Inflammatory macrophage (primary cell): ENCODE measurements around the gene TMEM242.
"Not testable (repeated sequence)": the region's sequence is repeated elsewhere in the genome, so short reads cannot be mapped to it uniquely, and the experiment has no call there.

Experiments used
- DNase-seq, 2 donors: peaks; one replicate each; pipeline ENCODE4 v3.0.0-alpha.2; 2020 to 2022

The TMEM242 gene

DNA sequence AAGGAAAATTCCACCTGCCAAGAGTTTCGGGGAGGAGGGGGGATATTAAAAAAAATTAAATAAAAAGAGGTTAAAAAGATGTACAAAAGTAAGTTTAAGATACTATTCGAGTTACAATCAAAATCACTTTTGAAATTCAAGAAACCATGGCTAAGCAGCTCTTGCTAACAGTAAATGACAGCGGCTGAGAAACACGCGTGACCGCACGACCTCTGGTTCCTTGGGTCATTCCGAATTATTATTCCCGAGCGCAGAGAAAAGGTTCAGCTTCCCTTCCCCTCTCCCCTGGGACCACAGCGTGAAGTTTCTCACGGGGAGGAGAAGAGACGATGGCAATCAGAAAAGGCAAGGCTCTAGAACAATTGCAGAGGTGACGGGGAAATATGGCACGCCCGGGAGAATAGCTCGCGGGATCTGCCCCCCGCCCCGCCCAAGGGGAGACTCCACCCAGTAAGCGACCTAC lies 496 bp downstream of the TMEM242 start:
- peak; percentile 82 to 90 for DNase-seq

DNA sequence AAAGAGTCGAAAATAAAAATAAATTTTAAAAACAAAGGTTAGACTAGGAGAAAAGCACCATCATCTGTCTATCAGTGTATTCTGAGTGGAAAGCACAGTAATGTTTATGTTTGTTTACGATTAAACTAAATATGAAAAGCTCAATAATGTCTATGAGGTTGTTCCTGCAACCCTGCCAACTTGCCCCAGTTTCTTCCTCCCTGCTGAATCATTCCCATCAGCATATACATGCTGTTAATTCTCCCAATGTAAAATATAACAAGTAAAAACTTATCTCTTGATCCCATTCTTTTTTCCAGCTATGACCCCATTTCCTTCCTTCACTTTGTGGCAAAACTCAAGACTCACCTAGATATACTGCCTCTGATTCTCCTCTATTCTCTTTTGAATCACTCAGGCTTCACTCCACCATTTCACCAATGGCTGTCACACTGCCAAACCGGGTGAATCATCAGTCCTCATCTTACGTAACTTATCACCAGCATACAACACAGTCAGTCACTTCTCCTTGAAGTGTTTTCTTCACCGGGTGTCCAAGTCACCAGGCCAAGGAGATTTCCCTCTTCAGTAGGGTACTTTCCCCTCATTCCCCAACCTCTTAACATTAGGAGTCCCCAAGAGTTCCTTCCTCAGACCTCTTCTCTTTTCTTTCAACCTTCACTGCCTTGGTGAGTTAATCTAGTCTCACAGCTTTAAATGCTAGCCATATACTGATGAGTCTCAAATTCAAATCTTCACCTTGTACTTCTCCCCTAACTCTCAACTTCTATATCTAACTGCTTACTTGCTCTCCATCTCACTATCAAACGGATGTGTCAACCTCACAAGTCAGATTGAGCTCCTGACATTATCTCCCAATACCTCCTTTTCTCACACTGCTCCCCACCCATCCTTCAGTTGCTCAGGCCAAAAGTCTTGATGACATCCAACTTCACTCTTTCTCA lies 6.2 kb downstream of the TMEM242 start:
- peak; percentile 88 to 92 for DNase-seq

DNA sequence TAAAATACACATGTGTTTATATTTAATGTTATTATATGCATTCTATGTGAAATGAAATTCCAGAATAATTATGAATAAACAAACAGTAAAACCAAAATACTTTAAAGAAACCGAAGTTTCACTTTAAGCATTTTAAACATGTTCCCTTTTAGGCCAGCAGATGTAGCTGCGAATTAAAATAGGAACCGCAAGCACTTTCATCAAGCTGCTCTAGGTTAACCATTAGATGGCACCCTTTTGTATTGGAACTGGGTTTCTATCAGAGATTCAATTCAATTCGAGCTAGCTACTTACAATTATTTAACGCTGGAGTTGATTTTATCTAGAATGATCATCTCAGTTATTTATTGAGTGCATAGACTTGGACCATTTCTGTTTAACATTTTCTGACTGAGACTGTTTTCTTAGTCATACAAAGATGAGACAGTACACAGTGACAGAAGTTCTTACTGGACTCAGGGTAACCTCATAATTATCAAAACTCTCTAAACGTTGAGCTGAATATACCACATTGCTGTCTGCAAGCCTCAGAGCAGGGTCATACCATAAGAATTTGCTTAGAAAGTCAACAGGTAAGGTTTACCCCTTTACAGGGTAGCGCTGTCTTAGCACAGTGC lies 8.5 kb downstream of the TMEM242 start:
- peak; percentile 66 to 76 for DNase-seq

DNA sequence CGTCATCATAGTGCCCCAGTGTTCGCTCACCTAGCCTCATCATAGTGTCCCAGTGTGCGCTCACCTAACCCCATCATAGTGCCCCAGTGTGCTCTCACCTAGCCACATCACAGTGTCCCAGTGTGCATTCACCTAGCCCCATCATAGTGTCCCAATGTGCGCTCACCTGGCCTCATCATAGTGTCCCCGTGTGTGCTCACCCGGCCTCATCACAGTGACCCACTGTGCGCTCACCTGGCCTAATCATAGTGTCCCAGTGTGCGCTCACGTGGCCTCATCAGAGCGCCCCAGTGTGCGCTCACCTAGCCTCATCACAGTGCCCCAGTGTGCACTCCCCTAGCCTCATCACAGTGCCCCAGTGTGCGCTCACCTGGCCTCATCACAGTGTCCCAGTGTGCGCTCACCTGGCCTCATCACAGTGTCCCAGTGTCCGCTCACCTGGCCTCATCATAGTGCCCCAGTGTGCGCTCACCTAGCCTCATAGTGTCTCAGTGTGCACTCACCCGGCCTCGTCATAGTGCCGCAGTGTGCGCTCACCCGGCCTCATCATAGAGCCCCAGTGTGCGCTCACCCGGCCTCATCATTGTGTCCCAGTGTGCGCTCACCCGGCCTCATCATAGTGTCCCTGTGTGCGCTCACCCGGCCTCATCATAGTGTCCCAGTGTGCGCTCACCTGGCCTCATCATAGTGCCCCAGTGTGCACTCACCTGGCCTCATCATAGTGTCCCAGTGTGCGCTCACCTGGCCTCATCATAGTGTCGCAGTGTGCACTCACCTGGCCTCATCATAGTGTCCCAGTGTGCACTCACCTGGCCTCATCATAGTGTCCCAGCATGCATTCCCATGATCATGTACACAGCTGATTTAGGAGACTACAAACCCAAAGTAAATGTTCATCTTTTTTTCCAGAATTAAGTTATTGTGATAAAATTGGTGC lies 9.5 kb downstream of the TMEM242 start:
- DNase-seq: no peak

DNA sequence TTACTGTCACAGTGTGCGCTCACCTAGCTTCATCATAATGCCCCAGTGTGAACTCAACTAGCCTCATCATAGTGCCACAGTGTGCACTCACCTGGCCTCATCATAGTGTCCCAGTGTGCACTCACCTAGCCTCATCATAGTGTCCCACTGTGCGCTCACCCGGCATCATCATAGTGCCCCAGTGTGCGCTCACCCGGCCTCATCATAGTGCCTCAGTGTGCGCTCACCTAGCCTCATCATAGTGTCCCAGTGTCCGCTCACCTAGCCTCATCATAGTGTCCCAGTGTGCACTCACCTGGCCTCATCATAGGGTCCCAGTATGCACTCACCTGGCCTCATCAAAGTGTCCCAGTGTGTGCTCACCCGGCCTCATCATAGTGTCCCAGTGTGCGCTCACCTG lies 10.6 kb downstream of the TMEM242 start:
- DNase-seq: no peak

DNA sequence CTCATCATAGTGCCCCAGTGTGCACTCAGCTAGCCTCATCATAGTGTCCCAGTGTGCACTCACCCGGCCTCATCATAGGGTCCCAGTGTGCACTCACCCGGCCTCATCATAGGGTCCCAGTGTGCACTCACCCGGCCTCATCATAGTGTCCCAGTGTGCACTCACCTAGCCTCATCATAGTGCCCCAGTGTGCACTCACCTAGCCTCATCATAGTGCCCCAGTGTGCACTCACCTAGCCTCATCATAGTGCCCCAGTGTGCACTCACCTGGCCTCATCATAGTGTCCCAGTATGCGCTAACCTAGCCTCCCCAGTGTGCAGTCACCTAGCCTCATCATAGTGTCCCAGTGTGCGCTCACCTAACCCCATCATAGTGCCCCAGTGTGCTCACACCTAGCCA lies 12.6 kb downstream of the TMEM242 start:
- DNase-seq: not testable (repeated sequence)

DNA sequence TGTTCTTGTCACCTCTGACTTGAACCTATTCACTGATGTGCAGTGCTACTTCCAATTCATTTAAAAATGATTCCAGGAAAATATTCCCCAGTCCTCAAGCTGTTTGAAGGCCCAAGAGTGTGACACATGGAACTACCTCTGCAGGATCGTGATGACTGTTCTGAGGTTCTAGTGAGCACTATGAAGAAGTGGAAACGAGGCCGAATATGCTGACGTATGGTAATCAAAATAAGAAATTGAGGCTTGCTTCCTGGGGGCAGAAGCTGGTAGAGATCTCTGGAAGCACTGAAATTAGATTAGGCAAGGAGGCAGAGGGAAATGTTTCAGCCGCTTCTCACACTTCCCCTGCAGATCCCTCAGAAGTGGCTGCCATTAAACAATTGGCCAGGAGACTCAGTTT lies 15.7 kb downstream of the TMEM242 start:
- no peak for DNase-seq

DNA sequence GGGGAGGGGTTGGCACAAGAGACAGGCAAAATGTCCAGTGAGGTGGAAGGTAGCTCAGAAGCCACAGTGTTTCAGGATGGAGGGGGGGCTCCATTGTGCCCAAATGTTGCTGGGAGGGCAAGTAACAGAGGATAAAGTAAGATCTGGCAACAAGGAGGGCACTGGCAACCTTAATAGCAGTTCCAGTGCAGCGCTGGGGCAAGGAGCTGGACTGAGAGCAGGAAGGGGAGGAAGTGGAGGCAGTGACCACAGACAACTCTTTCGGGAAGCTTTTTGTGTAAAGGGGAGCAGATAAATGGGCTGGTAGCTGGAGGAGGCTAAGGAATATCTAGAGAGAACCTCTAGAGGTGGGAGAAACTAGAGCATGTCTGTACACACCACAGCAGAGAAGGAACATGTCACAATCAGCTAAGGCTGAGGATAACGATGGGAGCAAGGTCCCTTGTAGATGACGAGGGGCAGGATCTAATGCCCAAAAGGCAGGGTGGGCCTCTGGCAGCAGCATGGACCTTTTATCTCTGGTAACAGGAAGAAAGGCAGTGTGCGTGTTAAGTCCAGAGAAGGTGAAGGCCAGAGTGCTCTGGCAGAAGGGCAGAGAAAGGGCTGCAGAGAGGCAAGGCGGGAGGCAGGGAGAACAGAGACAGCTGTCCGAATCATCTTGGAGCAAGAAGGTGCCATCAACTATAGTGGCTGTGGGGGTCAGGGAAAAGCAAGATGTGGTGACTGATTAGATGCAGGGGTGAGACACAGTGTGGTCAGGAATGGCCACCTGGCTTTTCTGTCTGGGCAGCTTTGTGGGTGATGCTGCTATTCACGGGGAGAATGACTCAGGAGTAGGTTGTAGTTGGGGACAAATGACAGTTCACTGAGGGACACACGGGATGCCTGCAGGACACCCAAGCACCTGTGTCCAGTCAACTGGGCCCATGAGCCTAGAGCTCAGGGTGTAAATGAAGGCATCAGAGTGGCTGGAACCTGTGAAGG lies 17.4 kb downstream of the TMEM242 start:
- peak; percentile 31 to 46 for DNase-seq

DNA sequence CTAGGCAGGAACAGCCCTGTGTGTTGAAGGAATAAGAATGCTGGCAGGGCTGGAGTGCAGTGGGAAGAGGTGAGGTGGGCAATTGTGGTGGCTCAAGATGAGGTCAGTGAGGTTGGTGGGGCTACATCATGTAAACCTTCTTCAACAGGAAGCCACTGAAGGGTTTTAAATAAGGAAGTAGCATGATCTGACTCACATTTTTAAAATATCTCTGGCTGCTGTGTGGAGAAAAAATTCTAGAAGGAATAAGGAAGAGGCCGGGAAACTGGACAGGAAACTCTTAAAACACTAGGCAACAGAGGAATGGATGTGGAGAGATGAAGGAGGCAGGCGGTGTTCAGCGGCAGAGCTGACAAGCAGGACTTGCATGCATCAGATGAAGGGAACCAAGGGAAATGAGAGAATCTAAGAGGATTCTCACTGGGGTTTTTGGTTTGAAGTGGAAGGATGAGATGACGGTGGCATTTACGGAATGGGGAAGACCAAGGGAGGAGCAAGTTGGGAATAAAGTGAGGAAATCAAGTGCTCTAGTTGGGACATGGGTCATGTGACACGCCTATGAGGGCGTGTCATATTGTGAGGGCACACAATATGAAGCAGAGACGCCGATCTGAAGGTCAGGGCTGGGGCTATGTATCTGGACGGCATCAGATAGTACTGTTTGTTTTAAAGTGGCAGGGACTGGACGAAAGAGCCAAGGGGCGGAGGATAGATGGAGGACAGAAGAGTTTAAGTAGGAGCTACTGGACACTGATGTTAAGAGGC lies 18.2 kb downstream of the TMEM242 start:
- DNase-seq: peak; percentile 82 to 88

DNA sequence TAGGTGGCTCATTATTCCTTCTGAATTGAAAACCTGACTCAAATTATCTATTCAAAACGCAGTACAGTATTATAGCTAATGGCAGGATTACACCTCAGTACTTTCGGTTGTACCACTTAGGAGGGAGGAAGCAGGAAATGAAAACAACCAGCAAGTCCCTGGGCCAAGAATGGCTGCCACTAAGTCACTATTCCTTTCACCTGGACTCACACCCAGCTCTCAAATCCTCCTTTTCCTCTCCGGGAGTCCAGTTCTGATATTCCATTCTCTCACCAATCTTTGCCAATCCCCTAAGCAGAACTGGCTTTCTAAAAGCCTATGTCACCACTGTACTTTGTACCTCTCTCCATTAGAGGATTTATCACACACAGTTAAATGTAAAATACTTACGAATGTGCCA lies 20.6 kb downstream of the TMEM242 start:
- no peak for DNase-seq

DNA sequence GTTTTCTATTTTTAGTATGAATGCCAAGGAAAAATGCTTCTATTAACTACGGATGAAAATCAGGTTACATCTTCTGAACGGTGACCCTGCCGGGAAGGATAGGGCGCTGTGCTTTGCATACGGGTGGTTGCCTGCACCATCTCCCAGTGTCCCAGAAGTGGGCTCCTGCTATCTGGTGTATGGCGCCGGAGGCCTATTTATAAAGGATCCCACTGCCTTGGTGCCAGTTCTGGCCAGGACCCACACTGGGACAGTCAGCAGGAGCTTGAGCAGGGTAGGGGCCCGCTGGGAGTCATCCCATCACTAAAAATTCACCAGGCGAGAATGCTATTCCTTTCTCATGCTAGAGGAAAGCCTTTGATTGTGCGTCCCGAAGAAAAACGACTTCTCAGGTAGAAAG lies 22.9 kb downstream of the TMEM242 start:
- DNase-seq: no peak

DNA sequence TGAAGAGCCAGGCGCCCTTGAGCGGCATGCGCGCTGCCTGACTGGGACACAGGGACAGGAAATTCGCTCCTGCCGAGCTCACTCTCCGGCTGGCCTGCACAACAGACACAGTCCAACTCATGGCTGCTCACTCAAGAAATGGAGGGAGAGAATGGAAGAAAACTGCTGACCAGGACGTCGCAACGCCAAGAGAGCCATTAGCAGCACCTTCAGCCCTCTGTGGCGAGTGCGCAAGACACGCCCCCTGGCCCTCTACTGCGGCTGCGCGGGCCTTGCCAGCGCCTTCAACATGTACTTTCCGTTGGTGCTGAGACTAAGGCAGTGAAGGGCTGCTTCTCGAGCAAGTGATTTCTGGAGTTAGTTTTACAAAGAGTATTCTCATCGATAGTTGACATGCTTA lies 23.3 kb downstream of the TMEM242 start:
- no peak for DNase-seq

DNA sequence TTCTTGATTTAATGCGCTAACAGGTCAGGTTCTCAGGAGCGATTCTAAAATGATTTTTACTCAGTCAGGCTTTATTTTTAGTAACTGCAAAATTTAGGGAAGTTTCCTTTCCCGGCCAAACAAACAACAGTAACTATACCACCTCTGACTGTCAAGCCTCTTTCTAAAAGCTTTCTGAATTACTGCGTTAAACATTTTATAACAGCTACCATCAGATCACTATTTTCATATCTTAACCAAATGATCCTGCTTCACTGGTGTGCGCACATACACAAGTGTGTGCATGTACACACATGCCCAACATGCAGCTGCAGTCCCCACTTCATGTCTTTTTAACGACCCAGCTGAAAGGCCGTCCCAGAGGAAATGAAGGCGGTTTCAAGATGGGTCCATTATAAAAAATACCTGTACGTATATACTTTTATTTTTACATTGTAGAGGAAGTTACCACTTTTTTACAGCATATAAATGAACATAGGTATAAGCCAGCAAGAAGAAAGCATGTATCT lies 25.0 kb downstream of the TMEM242 start:
- peak in 1 of 2 donors; percentile 10 for DNase-seq

DNA sequence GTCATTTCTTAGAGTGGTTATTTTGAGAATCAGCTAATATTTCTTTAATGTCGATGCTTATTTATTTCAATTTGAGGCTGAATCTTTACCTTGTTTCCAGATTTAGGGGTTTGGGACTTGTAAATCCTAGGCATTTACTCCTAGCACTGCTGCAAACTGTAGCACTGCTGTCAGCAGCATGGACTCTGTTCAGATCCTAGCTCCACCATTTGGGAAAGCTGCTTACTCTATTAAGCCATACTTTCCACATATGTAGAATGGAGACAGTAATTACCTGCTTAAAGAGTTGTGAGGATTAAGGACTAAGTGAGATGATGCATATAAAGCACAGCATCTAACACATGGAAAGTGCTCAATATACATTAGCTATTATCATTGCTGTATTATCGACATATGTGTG lies 28.7 kb downstream of the TMEM242 start:
- no peak for DNase-seq

DNA sequence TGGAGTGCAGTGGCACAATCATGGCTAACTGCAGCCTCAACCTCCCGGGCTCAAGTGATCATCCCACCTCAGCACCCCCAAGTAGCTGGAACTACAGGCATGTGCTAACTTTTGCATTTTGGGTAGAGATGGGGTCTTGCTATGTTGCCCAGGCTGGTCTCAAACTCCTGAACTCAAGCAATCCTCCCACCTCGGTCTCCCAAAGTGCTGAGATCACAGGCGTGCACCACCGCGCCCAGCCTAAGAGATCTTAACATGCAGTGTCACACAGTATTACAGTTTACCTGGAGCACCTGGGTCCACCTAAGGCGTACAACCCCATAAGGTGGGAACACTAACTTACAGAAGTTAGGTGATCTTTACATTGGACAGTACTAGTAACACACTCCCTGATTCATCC lies 29.5 kb downstream of the TMEM242 start:
- DNase-seq: no peak

DNA sequence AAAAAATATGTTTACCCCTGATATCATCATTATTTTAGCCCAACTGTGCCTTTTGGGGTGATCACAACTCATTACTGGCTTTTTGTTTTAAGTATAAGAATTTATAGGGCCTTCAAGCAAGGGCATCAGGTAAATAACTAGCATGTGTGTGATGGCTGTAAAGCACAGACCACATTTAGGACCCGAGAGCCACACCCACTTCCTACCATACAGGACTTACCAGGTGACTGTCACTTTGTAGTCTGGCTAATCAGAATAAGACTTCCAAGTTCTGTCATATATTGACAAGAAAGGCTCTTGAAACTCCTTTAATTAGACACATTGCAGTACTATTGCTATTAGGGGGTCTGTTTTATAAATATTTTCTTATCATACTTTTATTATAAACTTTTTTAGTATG lies 31.1 kb downstream of the TMEM242 start:
- no peak for DNase-seq

DNA sequence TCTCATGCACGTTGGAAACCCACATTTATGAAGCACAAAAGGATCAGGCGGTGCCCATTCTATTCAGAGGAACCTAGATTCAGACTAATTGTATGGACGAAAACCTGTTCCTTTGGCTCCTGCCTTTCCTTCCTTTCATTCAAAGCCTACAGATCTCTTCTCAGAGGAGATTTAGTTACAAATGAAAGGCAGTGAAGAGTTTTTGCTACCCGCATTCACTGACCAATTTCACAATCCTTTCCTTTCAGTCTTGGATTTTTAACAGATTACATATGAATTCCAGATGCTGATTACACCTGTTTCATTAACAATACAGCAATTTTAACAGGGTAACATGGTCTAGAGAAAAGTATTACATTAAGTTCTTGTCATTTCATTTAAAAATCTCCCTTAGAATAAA lies 32.0 kb downstream of the TMEM242 start:
- no peak for DNase-seq

DNA sequence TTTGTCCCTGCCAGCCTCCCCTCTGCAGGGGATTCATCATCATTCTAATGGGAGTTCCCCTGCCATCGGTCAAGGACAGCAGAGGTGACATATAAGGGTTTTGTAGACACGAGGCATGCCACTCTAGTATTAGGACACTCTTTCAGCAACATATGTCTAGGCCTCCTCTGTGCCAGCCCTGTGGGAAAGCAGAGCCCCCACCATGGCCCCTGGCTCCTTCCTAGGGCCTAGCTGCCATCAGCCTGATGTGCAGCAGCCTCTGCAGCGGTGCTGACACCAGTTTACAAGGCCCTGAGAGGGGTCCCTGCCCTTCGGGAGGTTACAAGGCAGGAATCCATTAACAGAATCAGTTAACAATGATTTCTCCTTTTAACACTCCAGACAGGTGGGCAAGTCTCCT lies 32.5 kb downstream of the TMEM242 start:
- no peak for DNase-seq

DNA sequence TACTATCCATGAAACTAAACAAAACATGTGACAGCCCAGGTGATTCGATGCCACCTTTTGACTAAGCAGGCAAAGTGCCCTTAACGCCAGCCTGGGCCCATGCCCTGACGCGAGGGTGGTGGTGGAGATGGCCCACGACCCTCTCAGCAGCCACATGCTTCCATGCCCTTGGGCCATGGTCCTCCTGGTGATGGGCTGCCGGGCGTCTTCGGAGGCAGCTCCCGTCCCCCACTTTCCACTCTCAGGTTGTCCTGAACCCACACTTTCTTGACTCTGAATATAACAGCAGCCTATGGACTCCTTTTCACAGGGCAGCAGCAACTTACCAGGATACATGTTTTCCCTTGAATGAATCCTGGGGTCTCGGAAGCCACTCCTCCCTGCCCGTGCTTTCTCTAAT lies 33.6 kb downstream of the TMEM242 start:
- DNase-seq: no peak

DNA sequence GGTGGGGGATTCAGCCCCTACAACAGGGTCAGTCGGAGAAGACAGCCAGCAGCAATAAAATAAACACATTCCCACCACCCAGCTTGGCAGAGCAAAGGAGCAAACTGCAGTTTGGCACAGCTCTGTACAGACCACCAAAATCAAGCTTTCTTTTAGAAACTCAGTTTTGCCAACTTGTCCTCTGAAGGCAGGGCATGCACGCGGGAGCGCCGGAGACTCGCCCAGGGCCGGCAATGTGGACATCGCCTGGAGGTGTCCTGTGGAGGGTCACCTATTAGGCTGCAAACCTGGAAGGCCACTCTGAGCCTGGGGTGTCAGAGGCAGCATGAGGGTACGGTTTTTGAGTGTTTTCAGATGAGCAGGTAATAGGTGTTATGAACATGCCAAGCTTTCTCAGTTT lies 34.7 kb downstream of the TMEM242 start:
- DNase-seq: no peak

DNA sequence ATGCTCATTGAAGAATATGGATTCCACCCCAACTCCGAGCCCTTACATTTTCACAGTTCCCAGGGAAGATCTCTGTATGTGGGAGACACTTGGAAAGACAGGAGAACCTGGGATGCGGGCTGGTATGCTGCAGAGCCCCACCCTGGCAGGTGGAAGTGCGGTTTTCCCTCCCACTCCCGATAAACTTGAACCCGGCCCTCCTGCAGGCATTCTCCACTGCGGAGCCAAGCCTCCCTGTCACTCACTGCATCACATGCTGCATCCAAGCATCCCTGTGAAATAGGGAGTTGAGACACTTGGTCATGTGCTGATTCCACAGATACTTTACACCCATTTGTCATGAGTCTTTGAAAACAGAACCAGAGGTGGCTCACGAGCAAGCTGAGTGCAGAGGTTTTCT lies 35.4 kb downstream of the TMEM242 start:
- DNase-seq: no peak
